BJ (cell line): ENCODE data around the gene B3GAT1. TPM values are rescaled to one million over a fixed set of nuclear protein-coding genes. Genes with fewer than 3 reads are reported as not detected.

Experiments
- CTCF ChIA-PET: fragments of 350-600 bp; formaldehyde crosslinking; extraction: SDS; loops from one replicate; lab custom pipeline; 2021; ENCODE audit warnings: antibody characterized with exemption, inconsistent platforms; lab: Yijun Ruan, JAX
- POLR2A ChIA-PET: fragments of 300-600 bp; sonication (Branson Sonifier 250); formaldehyde crosslinking; extraction: SDS; loops from one replicate; lab custom pipeline; 2021; ENCODE audit warnings: antibody characterized with exemption; lab: Charles Lee
- DNase-seq: peaks from one replicate; pipeline ENCODE4 v3.0.0-alpha.2; 2011; ENCODE audit warnings: low read depth
- H3K27me3 ChIP-seq: 2 replicates; pipeline ENCODE4 v1.6.0; 2011; ENCODE audit warnings: low read length; ENCODE audit not compliant: control insufficient read depth, insufficient read depth
- H3K36me3 ChIP-seq: 2 replicates; pipeline ENCODE4 v1.5.1; 2011; ENCODE audit warnings: low read length; ENCODE audit not compliant: control insufficient read depth, insufficient read depth
- H3K4me3 ChIP-seq: 2 replicates; pipeline ENCODE4 v1.5.1; 2011; ENCODE audit warnings: low read depth, mild to moderate bottlenecking, control low read depth, low read length
- polyA plus RNA-seq: library from polyadenylated mRNA; depleted of rRNA; stranded (reverse); fragments of >200 nt; gene quantifications from 2 replicates; pipeline ENCODE4 v1.2.3, GENCODE V29; 2011
- TF ChIP-seq, protein P1 (sequence below): IDR thresholded peaks from 2 replicates; pipeline ENCODE4 v1.5.1; 2011; ENCODE audit warnings: low read depth, mild to moderate bottlenecking, control low read depth, inconsistent platforms, low read length, moderate library complexity; ENCODE audit not compliant: insufficient read depth

The B3GAT1 gene
- polyA plus RNA-seq, 1 experiment, result not detected

DNA sequence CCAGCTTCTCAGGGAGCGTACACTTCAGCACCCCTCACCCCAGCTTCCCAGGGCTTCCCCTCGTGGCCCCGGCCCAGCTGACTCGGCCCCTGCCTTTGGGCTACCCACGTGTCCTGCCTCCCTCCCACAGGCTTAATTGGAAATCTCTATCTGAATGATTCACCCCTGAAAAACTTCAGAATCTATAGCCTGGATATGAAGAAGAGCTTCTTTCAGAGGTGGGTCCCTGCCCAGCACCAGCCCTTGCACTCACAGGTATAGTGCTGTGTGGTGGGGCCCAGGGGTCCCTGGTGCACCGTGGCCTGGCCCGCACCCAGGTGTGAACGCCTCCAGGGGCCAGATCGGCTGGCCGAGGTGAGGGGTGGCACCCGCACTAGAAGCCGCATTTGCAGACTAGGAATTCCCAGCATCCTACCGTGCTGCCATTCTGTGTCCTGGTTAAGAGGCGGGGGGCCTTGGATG is 38.4 kb downstream of the B3GAT1 start:
- ChIA-PET POLR2A (no interaction called here), CTCF (no interaction called here)
- H3K27me3 ChIP-seq, result no peaks in the 10 kb centered on the region
- H3K36me3 ChIP-seq, result no peaks in the 10 kb centered on the region
- no peak for DNase-seq
- H3K4me3 ChIP-seq, result no peak overlapping the region
- TF ChIP-seq, protein P1, sequence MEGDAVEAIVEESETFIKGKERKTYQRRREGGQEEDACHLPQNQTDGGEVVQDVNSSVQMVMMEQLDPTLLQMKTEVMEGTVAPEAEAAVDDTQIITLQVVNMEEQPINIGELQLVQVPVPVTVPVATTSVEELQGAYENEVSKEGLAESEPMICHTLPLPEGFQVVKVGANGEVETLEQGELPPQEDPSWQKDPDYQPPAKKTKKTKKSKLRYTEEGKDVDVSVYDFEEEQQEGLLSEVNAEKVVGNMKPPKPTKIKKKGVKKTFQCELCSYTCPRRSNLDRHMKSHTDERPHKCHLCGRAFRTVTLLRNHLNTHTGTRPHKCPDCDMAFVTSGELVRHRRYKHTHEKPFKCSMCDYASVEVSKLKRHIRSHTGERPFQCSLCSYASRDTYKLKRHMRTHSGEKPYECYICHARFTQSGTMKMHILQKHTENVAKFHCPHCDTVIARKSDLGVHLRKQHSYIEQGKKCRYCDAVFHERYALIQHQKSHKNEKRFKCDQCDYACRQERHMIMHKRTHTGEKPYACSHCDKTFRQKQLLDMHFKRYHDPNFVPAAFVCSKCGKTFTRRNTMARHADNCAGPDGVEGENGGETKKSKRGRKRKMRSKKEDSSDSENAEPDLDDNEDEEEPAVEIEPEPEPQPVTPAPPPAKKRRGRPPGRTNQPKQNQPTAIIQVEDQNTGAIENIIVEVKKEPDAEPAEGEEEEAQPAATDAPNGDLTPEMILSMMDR, result no peak

GRCh38 chr11:134372961-134373360 is 39.1 kb downstream of the B3GAT1 start:
- no peak for DNase-seq
- ChIA-PET POLR2A (no interaction called here), CTCF (no interaction called here)
- no peak overlapping the region for H3K4me3 ChIP-seq
- no peaks in the 10 kb centered on the region for H3K36me3 ChIP-seq
- no peaks in the 10 kb centered on the region for H3K27me3 ChIP-seq
- TF ChIP-seq, protein P1, result no peak

DNA sequence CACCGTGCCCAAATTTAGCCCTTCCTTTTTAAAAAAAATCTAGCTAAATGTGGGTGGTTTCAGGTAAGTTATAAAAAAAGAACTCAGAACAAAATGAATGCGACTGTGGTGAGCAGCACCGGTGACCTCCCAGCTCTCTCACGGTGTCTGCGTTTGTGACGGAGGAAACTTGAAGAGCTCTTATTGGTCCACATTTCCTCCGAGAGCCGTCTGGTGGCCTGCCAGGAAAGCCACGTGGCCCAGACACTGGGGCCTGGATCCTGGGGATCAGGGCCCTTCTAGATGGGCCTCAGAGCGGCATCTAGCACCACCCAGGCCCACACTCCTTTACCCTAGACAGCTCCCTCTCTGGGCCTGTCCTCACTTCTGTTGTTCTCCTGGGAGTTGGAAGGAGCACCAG is 39.5 kb downstream of the B3GAT1 start:
- TF ChIP-seq, protein P1, result no peak
- ChIA-PET POLR2A (no interaction called here), CTCF (no interaction called here)
- H3K36me3 ChIP-seq, result no peaks in the 10 kb centered on the region
- H3K27me3 ChIP-seq, result no peaks in the 10 kb centered on the region
- H3K4me3 ChIP-seq, result no peak overlapping the region
- DNase-seq, result no peak

DNA sequence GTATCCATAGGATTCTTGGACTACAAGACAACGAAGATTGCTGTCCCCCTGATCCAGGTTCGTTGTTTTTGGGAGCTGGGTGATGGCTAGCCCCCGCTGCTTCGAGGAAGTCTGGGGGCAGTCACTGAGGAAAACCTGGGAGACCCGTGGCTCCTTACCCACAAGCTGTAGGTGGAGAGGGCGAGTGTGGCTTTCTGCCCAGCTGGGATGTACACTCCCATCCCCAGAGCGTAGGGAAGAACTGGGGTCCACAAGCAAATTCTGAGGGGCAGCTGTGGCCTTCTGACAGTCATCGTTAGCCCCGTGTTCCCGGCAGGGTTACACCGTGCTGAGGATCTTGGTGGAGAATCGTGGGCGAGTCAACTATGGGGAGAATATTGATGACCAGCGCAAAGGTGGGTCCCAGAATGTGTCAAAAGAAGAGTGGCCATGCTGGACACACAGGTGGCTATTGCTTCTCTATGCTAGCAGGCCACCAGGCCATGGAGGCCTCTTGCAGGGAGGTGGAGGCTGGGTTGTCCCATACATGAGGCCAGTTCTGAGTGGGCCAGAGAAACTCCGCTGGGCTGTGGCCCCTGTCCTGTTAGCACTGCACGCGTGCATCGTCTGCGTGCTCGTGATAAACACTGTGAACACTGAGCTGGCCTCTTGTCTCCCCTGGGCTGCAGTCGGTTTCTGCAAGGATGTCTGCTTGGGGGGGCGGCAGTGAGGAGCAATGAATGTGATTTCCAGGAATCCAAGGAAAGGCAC is 40.4 kb downstream of the B3GAT1 start:
- Histone ChIP-seq H3K36me3 (no peaks in the 10 kb centered on the region), H3K4me3 (no peak overlapping the region), H3K27me3 (no peaks in the 10 kb centered on the region)
- DNase-seq, result no peak
- CTCF ChIA-PET, result no interaction called here
- POLR2A ChIA-PET, result no interaction called here
- TF ChIP-seq, protein P1, result no peak

DNA sequence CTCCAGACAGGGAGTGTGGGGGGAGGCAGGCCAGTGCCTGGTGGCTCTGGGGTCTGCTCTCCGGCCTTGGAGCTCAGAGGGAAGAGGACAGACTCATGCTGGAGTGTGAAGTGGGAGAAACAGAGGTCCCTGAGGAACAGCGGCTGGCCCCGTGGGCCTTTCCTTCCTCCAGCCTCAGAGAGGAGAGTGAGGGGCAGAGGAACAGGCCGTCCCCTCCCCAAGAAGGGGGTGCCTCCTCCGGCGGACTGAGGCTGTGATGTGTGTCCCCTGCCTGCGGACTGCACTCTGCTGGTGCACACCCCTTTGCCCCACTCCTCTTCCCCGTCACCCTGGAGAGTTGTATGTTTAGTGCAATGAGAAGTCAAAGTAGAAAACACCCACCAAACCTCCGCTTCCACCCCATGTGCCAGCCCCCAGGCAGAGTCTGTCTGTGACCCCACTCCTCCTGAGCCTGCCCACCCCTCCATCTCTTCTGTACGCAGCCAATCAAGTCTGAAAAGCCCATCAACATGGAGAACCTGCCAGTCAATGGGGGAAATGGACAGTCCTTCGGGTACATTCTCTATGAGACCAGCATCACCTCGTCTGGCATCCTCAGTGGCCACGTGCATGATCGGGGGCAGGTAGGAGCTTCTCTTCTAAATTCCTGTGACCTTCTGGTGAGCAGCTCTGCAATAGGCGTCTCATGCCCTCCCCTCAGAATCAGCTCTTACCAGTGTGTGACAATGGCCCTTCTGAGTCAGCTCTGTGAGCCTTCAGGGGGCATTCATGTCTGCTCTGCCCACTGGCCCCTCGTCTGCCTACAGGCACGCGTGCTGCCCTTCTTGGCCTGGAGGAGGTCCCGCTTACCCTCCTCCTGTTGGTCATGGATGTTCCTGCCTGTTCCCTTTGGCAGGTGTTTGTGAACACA is 41.3 kb downstream of the B3GAT1 start:
- POLR2A ChIA-PET, result no interaction called here
- TF ChIP-seq, protein P1, result no peak

More for the DNA sequence above, 41.3 kb downstream of the B3GAT1 start:
- H3K4me3 ChIP-seq, result no peak overlapping the region
- DNase-seq, result no peak
- CTCF ChIA-PET, result no interaction called here
- no peaks in the 10 kb centered on the region for H3K36me3 ChIP-seq
- H3K27me3 ChIP-seq, result no peaks in the 10 kb centered on the region
